ENCODE data around the gene CPLX3. TPM values are rescaled to one million over a fixed set of nuclear protein-coding genes. Genes with fewer than 3 reads are reported as not detected.

CPLX3 gene
- total RNA-seq, 1 donor from 2014 or later, result not detected

GRCh38 chr15:74794248-74794969 is 32.0 kb upstream of the CPLX3 start:
- H3K4me1 ChIP-seq (ENCODE audit: control insufficient read depth in 3 of 3, insufficient read depth in 3 of 3, low read length in 3 of 3), result peaks cover 41 to 54% (median 49%) of the 10 kb centered on the region in 3 donors
- H3K27ac ChIP-seq (ENCODE audit: low read depth, low read length), result no peak overlapping the region
- H3K27me3 ChIP-seq (ENCODE audit: control insufficient read depth in 3 of 3, insufficient read depth in 3 of 3, low read length in 3 of 3), result no peaks in the 10 kb centered on the region
- H3K4me3 ChIP-seq (ENCODE audit: low read length in 3 of 3), result no peak overlapping the region
- no peaks in the 10 kb centered on the region for H3K9me3 ChIP-seq (ENCODE audit: control insufficient read depth in 3 of 3, low read length in 3 of 3)
- peaks cover 0 to 10% (median 10%) of the 10 kb centered on the region in 3 donors for H3K36me3 ChIP-seq (ENCODE audit: control insufficient read depth in 3 of 3, insufficient read depth in 3 of 3, low read length in 3 of 3)
- no peak overlapping the region for H3K9ac ChIP-seq (ENCODE audit: low read depth in 1 of 3, low read length in 3 of 3)

GRCh38 chr15:74794970-74795349 is 31.5 kb upstream of the CPLX3 start:
- H3K27ac ChIP-seq (ENCODE audit: low read depth, low read length), result no peak overlapping the region
- H3K4me1 ChIP-seq (ENCODE audit: control insufficient read depth in 3 of 3, insufficient read depth in 3 of 3, low read length in 3 of 3), result peaks cover 40 to 54% (median 49%) of the 10 kb centered on the region in 3 donors
- H3K9ac ChIP-seq (ENCODE audit: low read depth in 1 of 3, low read length in 3 of 3), result no peak overlapping the region

GRCh38 chr15:74795966-74796625 is 30.3 kb upstream of the CPLX3 start:
- Histone ChIP-seq H3K4me1 (ENCODE audit: control insufficient read depth in 3 of 3, insufficient read depth in 3 of 3, low read length in 3 of 3) (peaks cover 32 to 49% (median 46%) of the 10 kb centered on the region in 3 donors), H3K9ac (ENCODE audit: low read depth in 1 of 3, low read length in 3 of 3) (no peak overlapping the region), H3K27me3 (ENCODE audit: control insufficient read depth in 3 of 3, insufficient read depth in 3 of 3, low read length in 3 of 3) (no peaks in the 10 kb centered on the region), H3K9me3 (ENCODE audit: control insufficient read depth in 3 of 3, low read length in 3 of 3) (no peaks in the 10 kb centered on the region), H3K36me3 (ENCODE audit: control insufficient read depth in 3 of 3, insufficient read depth in 3 of 3, low read length in 3 of 3) (peaks cover 5 to 21% (median 14%) of the 10 kb centered on the region in 3 donors), H3K4me3 (ENCODE audit: low read length in 3 of 3) (no peak overlapping the region), H3K27ac (ENCODE audit: low read depth, low read length) (no peak overlapping the region)

More at GRCh38 chr15:74794970-74795349, 31.5 kb upstream of the CPLX3 start:
- Histone ChIP-seq H3K27me3 (ENCODE audit: control insufficient read depth in 3 of 3, insufficient read depth in 3 of 3, low read length in 3 of 3) (no peaks in the 10 kb centered on the region), H3K9me3 (ENCODE audit: control insufficient read depth in 3 of 3, low read length in 3 of 3) (no peaks in the 10 kb centered on the region), H3K36me3 (ENCODE audit: control insufficient read depth in 3 of 3, insufficient read depth in 3 of 3, low read length in 3 of 3) (peaks cover 0 to 15% (median 12%) of the 10 kb centered on the region in 3 donors), H3K4me3 (ENCODE audit: low read length in 3 of 3) (no peak overlapping the region)

GRCh38 chr15:74798388-74799254 is 27.8 kb upstream of the CPLX3 start:
- Histone ChIP-seq H3K4me3 (ENCODE audit: low read length in 3 of 3) (no peak overlapping the region), H3K27ac (ENCODE audit: low read depth, low read length) (no peak overlapping the region), H3K36me3 (ENCODE audit: control insufficient read depth in 3 of 3, insufficient read depth in 3 of 3, low read length in 3 of 3) (peaks cover 19 to 32% (median 28%) of the 10 kb centered on the region in 3 donors), H3K27me3 (ENCODE audit: control insufficient read depth in 3 of 3, insufficient read depth in 3 of 3, low read length in 3 of 3) (no peaks in the 10 kb centered on the region), H3K4me1 (ENCODE audit: control insufficient read depth in 3 of 3, insufficient read depth in 3 of 3, low read length in 3 of 3) (peaks cover 14 to 30% (median 27%) of the 10 kb centered on the region in 3 donors), H3K9ac (ENCODE audit: low read depth in 1 of 3, low read length in 3 of 3) (peak overlapping the region; percentile 27 to 69 (median 33)), H3K9me3 (ENCODE audit: control insufficient read depth in 3 of 3, low read length in 3 of 3) (no peaks in the 10 kb centered on the region)

- Histone ChIP-seq H3K27ac (ENCODE audit: low read depth, low read length) (no peak overlapping the region), H3K4me1 (ENCODE audit: control insufficient read depth in 3 of 3, insufficient read depth in 3 of 3, low read length in 3 of 3) (peaks cover 14 to 30% (median 27%) of the 10 kb centered on the region in 3 donors), H3K36me3 (ENCODE audit: control insufficient read depth in 3 of 3, insufficient read depth in 3 of 3, low read length in 3 of 3) (peaks cover 24 to 36% (median 28%) of the 10 kb centered on the region in 3 donors), H3K4me3 (ENCODE audit: low read length in 3 of 3) (no peak overlapping the region), H3K9me3 (ENCODE audit: control insufficient read depth in 3 of 3, low read length in 3 of 3) (no peaks in the 10 kb centered on the region), H3K27me3 (ENCODE audit: control insufficient read depth in 3 of 3, insufficient read depth in 3 of 3, low read length in 3 of 3) (no peaks in the 10 kb centered on the region), H3K9ac (ENCODE audit: low read depth in 1 of 3, low read length in 3 of 3) (peak overlapping the region in 2 of 3 donors; percentile 21 to 69)
Measured at GRCh38 chr15:74799255-74799855, 27.1 kb upstream of the CPLX3 start.

- Histone ChIP-seq H3K9me3 (ENCODE audit: control insufficient read depth in 3 of 3, low read length in 3 of 3) (no peaks in the 10 kb centered on the region), H3K27me3 (ENCODE audit: control insufficient read depth in 3 of 3, insufficient read depth in 3 of 3, low read length in 3 of 3) (no peaks in the 10 kb centered on the region), H3K36me3 (ENCODE audit: control insufficient read depth in 3 of 3, insufficient read depth in 3 of 3, low read length in 3 of 3) (peaks cover 24 to 36% (median 27%) of the 10 kb centered on the region in 3 donors), H3K4me3 (ENCODE audit: low read length in 3 of 3) (no peak overlapping the region), H3K9ac (ENCODE audit: low read depth in 1 of 3, low read length in 3 of 3) (peak overlapping the region in 1 of 3 donors; percentile 68), H3K27ac (ENCODE audit: low read depth, low read length) (no peak overlapping the region), H3K4me1 (ENCODE audit: control insufficient read depth in 3 of 3, insufficient read depth in 3 of 3, low read length in 3 of 3) (peaks cover 14 to 30% (median 27%) of the 10 kb centered on the region in 3 donors)
Measured at GRCh38 chr15:74799856-74800558, 26.4 kb upstream of the CPLX3 start.

- no peak overlapping the region for H3K27ac ChIP-seq (ENCODE audit: low read depth, low read length)
- no peaks in the 10 kb centered on the region for H3K27me3 ChIP-seq (ENCODE audit: control insufficient read depth in 3 of 3, insufficient read depth in 3 of 3, low read length in 3 of 3)
- H3K4me1 ChIP-seq (ENCODE audit: control insufficient read depth in 3 of 3, insufficient read depth in 3 of 3, low read length in 3 of 3), result peaks cover 14 to 30% (median 27%) of the 10 kb centered on the region in 3 donors
- no peak overlapping the region for H3K4me3 ChIP-seq (ENCODE audit: low read length in 3 of 3)
- no peaks in the 10 kb centered on the region for H3K9me3 ChIP-seq (ENCODE audit: control insufficient read depth in 3 of 3, low read length in 3 of 3)
- H3K9ac ChIP-seq (ENCODE audit: low read depth in 1 of 3, low read length in 3 of 3), result no peak overlapping the region
- peaks cover 24 to 36% (median 26%) of the 10 kb centered on the region in 3 donors for H3K36me3 ChIP-seq (ENCODE audit: control insufficient read depth in 3 of 3, insufficient read depth in 3 of 3, low read length in 3 of 3)
Measured at GRCh38 chr15:74800559-74801094, 25.8 kb upstream of the CPLX3 start.

- H3K36me3 ChIP-seq (ENCODE audit: control insufficient read depth in 3 of 3, insufficient read depth in 3 of 3, low read length in 3 of 3), result peaks cover 24 to 36% (median 26%) of the 10 kb centered on the region in 3 donors
- peaks cover 14 to 30% (median 27%) of the 10 kb centered on the region in 3 donors for H3K4me1 ChIP-seq (ENCODE audit: control insufficient read depth in 3 of 3, insufficient read depth in 3 of 3, low read length in 3 of 3)
- H3K4me3 ChIP-seq (ENCODE audit: low read length in 3 of 3), result no peak overlapping the region
Measured at GRCh38 chr15:74801311-74801997, 25.0 kb upstream of the CPLX3 start.

More at GRCh38 chr15:74801311-74801997, 25.0 kb upstream of the CPLX3 start:
- H3K9me3 ChIP-seq (ENCODE audit: control insufficient read depth in 3 of 3, low read length in 3 of 3), result no peaks in the 10 kb centered on the region
- H3K27me3 ChIP-seq (ENCODE audit: control insufficient read depth in 3 of 3, insufficient read depth in 3 of 3, low read length in 3 of 3), result no peaks in the 10 kb centered on the region
- no peak overlapping the region for H3K27ac ChIP-seq (ENCODE audit: low read depth, low read length)
- H3K9ac ChIP-seq (ENCODE audit: low read depth in 1 of 3, low read length in 3 of 3), result no peak overlapping the region
